ENCODE data around the gene OR2AP1.
A peak's percentile ranks its signal among the peaks of the same experiment; 100 is the strongest.
"Not testable (repeated sequence)": the region's sequence is repeated elsewhere in the genome, so short reads cannot be mapped to it uniquely, and the experiment has no call there.

The OR2AP1 gene

DNA sequence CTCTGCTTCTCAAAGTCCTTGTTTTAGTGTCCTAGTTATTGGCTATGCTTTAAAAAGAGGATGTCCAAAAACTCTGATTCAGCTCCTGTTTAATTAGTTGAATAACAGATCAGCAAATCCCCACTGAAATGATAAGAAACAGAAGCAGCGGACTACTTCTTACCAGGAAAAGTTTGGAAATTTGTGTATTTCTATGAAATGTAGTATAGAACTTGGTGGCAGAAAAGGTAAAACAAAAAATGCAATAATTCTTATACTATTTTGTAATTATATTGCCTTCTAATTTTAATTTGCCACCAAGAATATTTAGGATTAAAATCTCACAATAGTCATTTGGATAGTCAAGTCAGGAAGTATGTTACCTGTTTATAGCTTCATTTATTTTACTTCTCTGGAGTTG lies at the start of gene OR2AP1:
OR2AP1 (plus strand) TSS at position 301 of the 400 bp plus-strand sequence. CDS start 1,947 bp downstream, outside the sequence.
- no peak for DNase-seq (ENCODE audit: low spot score)

DNA sequence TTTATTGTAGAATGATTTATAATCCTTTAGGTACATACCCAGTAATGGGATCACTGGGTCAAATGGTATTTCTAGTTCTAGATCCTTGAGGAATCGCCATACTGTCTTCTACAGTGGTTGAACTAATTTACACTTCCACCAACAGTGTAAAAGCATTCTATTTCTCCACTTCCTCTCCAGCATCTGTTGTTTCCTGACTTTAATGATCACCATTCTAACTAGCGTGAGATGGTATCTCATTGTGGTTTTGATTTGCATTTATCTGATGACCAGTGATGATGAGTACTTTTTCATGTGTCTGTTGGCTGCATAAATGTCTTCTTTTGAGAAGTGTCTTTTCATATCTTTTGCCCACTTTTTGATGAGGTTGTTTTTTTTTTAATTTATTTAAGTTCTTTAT lies 24.0 kb upstream of the OR2AP1 start:
- DNase-seq (ENCODE audit: low spot score): not testable (repeated sequence)

DNA sequence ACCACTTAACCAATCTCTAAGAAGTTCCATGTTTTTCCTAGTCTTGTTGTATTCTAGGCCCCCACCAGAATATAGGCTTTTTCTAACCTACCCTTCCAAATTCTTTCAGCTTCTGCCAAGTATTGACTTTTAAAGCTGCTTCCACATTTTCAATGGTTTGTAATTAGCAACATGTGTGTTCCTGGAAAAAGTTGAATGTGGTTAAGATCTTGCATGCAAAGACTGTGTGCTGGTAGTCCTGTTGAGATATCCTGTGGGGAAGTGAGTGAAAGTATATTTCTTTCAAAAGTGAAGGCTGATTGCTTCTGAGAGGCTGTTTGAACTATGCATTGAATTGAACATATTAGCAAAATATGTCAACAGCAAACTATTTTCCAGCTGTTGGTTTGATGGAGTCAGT lies 23.5 kb upstream of the OR2AP1 start:
- no peak for DNase-seq (ENCODE audit: low spot score)

DNA sequence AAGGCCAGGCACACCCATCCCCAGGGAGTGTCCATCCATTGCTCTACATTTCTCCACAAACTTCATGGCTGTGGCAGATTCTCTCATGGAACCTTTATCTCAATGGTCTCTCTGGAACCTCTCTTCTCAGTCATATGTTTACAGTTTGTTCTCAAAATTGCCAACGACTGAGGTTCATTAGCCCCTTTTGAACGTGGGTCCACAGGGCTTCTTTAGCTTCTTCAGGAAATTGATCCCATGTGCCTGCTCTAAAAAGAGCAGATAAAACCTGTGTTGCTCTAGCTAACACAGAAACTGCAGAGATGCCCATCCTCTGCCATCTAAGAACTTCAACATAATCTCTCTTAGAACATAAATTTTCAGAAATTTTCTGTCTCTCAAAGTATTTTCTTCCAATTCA lies 23.0 kb upstream of the OR2AP1 start, which contains the start of gene OR6C4:
OR6C4 (plus strand) TSS at position 301 of the 400 bp plus-strand sequence. CDS start 1,625 bp downstream, outside the sequence.
- no peak for DNase-seq (ENCODE audit: low spot score)

DNA sequence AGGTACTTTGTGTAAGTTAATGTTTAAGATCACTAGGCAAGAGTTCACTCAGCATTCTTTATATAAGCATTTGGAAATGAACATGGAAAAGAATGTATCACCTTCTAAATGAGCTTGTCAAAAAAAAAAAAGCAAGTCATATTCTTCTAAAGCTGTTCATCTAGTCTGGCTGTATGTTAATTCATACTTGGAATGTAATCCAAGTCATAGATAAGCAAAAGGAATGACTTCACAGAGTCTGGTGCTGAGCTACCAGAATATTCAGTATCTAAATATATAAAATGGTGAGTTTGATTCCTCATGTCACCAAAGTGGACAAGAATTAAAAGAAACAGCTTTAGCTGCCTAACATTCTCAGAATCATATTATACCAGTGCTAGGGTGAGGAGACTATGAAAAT lies 18.0 kb upstream of the OR2AP1 start:
- no peak for DNase-seq (ENCODE audit: low spot score)

DNA sequence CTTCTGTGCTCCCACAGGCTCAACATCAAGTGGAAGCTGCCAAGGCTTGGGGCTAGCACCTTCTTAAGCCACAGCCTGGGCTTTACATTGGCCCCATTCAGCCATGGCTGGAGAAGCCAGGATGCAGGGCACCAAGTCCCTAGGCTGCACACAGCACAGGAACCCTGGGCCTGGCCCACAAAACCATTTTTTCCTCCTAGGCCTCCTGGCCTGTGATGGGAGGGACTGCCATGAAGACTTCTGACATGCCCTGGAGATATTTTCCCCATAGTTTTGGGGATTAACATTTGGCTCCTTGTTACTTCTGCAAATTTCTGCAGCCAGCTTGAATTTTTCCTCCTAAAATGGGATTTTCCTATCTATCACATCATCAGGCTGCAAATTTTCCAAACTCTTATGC lies 2.2 kb upstream of the OR2AP1 start:
- DNase-seq (ENCODE audit: low spot score): not testable (repeated sequence)

DNA sequence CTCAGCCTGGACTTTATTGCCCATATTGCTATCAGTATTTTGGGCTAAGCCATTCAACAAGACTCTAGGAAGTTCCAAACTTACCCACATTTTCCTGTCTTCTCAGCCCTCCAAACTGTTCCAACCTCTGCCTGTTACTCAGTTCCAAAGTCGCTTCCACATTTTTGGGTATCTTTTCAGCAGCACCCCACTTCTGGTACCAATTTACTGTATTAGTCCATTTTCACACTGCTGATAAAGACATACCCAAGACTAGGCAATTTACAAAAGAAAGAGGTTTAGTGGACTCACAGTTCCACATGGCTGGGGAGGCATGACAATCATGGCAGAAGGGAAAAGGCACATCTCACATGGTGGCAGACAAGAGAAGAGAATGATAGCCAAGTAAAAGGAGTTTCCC lies 1.6 kb upstream of the OR2AP1 start:
- not testable (repeated sequence) for DNase-seq (ENCODE audit: low spot score)

DNA sequence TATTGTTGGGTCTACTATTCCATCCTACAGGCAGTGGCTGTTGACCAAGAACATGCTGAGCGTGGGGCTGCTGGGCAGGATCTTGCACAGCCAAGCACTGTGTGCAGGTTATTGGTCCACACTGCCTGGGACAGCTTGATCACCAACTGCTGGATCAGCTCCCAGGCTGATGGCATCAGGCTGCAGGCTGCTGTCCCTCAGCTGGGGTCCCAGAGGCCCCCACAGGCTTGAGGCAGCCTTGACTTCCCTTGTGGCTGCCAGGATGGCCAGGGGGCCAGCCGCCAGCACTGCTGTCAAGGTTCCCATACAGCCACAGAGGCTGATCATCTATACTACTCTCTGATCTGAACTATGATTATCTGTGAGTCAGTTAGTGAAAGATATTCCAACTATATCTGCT lies 9.8 kb downstream of the OR2AP1 start:
- DNase-seq (ENCODE audit: low spot score): no peak

DNA sequence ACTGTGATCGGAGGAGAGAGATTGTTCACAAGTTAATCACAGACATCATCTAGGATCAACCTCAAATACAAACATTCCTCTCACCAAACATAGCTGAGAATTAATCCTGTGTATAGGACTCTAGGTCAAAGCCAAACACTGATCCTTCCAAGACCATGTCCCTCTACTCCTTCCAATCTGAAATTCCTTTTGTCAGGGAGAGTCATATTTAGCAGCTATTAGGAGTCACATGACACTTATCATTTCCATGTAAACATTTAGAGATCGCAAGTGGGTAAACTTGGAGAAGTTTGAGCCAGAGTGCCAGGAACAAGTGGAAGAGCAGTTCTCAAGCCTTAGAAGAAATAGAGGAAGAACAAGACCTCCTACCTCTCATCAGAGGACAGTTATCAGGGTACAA lies 13.5 kb downstream of the OR2AP1 start:
- DNase-seq (ENCODE audit: low spot score): no peak

DNA sequence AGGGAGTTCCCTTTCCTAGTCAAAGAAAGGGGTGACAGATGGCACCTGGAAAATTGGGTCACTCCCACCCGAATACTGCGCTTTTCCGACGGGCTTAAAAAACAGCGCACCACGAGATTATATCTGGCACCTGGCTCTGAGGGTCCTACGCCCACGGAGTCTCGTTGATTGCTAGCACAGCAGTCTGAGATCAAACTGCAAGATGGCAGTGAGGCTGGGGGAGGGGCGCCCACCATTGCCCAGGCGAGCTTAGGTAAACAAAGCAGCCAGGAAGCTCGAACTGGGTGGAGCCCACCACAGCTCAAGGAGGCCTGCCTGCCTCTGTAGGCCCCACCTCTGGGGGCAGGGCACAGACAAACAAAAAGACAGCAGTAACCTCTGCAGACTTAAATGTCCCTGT lies 17.9 kb downstream of the OR2AP1 start:
- not testable (repeated sequence) for DNase-seq (ENCODE audit: low spot score)

DNA sequence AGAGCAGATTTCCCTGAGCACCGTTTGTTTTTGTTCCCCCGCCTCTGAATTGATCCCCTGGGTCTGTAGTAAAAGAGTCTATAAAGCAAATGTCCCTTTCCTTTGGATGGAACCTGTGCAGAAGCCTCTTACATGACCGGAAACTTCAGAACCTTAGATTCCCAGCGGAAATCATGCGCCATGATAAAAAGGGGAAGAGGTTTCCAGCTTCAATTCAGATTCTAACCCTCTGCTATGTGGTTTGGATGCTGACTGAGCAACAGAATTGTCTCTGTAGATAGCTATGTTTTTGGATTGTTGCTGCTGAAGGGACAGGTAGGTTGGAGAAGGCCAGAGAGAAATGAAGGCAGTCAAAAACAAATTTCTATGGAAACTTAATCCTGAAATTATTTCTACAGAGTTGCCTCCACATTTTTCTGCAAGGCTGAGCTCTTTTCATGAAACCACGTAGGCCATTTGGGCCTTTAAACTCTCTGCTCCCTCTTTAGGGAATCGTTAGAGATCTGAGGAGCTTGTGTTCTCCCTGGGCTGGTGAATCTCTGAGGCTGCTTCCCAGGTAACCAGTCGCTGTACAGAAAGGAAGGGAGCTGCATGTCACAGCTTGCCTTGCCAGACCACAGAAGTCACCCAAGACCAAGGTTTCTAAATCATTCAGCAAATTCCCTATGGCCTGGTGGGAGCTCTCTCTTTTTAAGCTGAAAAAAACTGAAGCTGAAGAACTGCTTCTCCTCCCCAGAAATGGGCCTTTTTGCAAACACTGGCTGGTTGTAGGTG lies 35.7 kb downstream of the OR2AP1 start:
- no peak for DNase-seq (ENCODE audit: low spot score)

DNA sequence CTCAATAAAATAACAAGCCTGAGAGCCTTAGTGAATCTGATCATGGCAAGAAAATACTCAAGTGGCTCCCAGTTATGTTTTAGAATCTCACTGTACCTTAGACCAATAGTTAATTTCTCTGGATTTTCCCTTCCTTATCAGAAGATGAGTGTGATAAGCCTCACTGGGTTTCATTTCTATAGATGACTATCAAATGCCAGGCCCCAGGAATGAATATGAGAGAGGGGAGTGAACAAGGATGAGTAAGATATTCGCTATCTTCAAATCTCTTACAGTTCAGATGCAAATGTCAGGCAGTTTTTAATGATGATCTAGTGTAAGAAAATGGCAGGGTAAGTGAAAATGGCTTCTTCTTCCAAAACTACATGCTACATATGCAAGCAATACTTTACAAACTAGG lies 38.3 kb downstream of the OR2AP1 start:
- no peak for DNase-seq (ENCODE audit: low spot score)

DNA sequence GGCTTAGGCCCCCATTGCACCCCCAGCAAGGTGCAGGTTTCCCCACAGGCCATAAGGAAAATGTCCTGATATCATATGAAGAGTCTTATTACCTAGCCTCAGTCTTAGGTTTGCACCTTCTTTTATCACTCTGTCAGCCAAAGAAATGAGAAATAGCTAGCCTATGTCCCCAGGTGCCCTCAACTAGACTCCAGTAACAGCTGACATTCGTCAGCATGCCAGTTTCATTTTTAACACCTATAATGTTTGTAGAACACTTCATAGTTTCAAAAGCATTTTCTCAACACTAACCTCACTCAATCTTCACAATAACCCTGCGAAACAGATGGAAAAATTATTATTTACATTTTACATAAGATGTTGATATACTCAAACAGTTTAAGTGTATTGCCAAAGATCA lies 40.4 kb downstream of the OR2AP1 start:
- no peak for DNase-seq (ENCODE audit: low spot score)

DNA sequence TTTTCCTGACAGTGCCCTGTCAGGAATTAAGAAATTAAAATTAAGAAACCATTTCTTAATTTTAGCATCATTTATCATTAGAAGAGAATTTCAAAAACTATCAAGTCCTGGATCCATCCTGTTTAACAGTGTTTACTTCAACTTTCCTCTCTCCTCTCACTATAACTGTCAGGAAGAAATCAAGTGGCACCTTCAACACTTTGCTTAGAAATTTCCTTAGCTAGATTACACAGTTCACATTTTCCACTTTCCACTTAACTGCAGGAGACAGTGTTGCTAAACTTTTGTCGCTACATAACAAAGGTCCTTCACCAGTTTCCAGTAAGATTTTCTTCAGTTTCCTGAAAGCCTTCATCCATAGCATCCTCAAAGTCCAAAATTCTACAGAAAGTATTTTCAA lies 42.5 kb downstream of the OR2AP1 start:
- no peak for DNase-seq (ENCODE audit: low spot score)

DNA sequence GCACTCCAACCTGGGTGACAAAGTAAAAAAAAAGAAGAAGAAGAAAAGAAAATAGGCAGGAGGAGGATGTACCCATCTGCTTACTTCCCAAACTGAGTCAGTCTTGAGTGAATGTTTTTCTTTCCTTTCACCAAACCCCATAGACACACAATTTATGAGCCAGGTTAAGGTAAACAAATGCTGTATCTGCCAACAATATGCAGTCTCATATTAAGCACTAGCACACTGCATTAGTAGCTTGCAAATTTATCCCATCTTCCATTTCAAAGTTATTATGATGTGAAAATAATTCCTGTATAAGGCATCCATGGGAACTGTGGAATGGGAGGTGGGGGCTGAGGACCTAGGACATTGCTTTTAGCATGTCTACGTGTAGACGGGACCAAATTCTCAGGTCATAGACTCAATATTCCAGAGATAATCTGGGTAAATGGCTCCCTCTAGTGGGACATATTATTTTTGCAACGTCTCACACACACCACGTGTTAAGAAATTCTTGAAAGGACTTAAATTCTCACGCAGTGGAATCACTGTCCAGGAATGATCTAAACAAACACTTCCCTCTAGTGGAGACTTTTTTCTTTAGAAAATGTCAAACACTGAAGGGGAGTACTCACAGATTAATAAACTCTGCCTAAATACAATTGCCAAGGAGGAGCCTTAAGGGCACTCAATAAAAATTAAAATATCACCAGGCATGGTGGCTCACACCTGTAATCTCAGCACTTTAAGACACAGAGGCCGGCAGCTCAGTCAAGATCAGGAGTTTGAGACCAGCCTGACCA lies 47.3 kb downstream of the OR2AP1 start:
- DNase-seq (ENCODE audit: low spot score): peak; percentile 89

DNA sequence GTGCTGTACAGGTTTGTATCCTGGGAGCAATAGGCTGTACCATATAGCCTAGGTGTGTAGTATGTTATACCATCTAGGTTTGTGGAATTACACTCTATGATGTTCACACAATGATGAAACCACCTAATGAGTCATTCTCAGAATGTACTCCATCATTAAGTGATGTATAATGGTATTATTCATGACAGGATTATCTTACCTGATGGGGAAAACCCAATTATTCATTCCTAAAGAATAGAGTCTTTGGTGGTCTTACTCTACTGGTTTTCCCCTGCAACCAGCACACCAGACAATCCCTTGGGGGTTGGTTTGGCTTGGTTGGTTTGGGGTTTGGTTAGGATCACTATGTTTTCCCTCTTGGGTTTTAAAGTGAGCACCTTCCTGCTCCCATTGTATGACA lies 51.8 kb downstream of the OR2AP1 start:
- peak; percentile 38 for DNase-seq (ENCODE audit: low spot score)

Measured in SW480 (cell line).